Subcutaneous adipose tissue (tissue), 4 donors: ENCODE data around the gene BSX. TPM values are rescaled to one million over a fixed set of nuclear protein-coding genes. Genes with fewer than 3 reads are reported as not detected.

ENCODE experiments used
- total RNA-seq, 4 donors: library from RNA; depleted of rRNA; stranded (reverse); fragments of >200 nt; gene quantifications; one replicate each; pipeline ENCODE4 v1.1.0, GENCODE V29; 2016
- TF ChIP-seq, protein P1 (sequence below): fragments of 450-650 bp; IDR thresholded peaks from one replicate; pipeline ENCODE4 v1.5.1; 2016; ENCODE audit warnings: low read depth, mild to moderate bottlenecking, control low read depth, antibody characterized with exemption, moderate library complexity

BSX gene
- total RNA-seq: not detected

DNA sequence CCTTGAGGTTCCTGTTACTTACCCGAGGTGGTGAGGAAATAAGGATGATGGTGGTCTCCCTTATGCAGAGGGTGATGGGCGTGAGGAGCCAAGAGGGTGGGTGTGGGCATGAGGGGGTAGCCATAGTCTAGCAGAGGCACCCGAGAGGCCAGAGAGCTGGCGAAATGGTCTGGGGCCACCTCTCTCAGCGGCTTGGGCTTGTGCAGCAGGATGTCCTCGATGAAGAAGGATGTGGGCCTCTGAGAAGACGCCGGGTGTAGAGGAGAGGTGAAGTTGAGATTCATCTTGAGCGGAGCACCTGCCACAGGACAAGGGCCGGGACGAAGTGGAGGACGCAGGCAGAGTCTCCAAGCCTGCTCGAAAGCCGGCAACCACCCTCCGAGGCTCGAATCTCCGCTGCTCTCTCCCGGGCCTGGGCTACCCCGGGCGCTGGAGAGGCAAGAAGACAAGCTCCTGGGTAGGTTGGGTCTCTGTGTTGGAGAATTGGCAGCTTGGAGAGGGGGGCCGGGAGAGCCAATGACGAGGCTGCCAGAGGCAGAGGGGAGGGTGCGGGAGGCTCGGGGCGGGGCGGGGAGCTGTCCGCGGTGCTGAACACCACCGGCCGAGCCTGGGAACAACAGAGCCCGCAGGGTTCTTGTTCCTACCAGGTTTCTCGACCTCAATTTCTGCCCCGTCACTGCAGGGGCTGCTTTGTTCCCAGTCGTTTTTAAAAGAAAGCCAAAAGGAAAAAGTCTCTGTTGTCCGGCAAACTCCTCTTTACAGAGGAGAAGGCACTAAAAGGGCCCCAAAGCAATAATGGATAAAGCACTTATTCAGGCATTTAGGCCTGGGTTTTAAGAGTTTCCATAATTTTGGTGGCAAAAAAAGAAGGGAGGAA lies at the start of gene BSX:
Gene BSX (minus strand): TSS at position 447 of the 877 bp plus-strand sequence. CDS start 163 bp downstream, at position 284.
- TF ChIP-seq, protein P1, sequence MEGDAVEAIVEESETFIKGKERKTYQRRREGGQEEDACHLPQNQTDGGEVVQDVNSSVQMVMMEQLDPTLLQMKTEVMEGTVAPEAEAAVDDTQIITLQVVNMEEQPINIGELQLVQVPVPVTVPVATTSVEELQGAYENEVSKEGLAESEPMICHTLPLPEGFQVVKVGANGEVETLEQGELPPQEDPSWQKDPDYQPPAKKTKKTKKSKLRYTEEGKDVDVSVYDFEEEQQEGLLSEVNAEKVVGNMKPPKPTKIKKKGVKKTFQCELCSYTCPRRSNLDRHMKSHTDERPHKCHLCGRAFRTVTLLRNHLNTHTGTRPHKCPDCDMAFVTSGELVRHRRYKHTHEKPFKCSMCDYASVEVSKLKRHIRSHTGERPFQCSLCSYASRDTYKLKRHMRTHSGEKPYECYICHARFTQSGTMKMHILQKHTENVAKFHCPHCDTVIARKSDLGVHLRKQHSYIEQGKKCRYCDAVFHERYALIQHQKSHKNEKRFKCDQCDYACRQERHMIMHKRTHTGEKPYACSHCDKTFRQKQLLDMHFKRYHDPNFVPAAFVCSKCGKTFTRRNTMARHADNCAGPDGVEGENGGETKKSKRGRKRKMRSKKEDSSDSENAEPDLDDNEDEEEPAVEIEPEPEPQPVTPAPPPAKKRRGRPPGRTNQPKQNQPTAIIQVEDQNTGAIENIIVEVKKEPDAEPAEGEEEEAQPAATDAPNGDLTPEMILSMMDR: no peak

DNA sequence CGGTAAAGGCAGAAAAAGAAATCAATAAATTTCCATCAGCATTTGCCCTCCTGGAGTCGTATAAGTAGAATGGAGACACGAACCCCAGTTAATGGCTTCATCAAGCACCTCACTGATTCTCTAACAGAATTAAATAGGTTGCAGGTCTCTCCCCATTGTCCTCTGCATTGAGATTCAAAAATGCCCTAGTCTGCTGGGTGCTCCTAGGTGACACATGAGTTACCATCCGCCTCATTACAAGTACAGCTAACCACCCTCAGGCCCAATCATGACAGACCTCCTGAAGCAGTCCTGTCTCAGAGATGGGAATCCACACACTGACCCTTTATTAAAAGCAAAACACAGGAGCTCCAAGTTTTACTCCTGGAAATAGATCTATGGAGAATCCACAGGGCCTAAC lies 48.9 kb upstream of the BSX start:
- TF ChIP-seq, protein P1: no peak

DNA sequence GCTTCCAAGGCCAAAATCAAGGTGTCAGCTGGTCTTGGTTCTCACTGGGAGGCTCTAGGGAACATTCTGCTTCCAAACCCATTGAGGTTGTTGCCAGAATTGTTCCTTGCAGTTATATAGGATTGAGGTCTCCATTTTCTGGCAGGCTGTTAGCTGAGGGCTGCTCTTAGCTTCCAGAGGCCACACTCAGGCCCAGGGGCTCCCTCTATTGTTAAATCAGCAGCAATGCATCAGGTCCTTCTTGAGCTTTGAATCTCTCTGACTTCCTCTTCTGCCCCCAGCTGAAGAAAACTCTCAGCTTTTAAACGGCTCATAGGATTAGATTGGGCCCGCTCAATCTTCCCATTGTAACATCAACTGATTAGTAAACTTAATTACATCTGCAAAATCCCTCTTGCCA lies 39.3 kb upstream of the BSX start:
- TF ChIP-seq, protein P1: no peak

DNA sequence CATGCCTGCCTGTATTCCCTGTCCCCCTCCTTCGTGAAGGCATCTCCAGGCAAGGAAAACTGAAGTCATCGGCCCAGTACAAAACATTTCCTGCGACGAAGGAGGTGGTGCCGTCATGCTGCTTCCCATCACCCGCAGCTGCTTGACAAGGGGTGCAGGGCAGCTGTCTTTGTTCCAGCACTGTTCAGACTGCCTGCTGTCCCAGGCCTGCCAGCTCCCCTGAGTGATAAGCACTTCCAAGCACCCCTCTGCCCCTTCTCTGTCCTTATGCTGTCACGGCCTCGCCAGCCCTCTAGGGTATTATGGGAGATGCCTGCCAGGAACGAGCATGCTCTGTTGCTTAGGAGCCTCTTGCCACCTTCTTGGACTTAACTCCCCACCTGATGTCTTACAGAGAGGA lies 37.1 kb upstream of the BSX start:
- TF ChIP-seq, protein P1: no peak

DNA sequence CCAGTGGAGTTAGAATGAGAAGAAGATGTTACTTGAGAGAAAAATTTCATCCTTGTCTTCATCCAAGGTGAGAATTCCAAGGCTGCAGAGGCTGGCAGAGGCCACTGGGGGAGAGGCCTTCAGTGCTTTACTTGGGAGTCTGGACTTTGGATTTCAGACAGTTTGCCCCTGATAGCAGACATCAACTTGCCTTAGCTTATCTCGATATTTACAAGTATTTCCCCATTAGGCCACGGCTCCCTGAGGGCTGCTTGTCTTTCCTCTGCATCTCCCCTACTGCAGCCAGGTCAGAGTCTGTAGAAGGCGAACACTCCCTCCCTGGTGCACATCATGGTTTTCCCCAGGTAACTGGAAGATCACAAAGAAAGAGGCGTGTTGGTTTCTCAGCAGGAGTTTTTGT lies 29.9 kb upstream of the BSX start:
- TF ChIP-seq, protein P1: no peak

DNA sequence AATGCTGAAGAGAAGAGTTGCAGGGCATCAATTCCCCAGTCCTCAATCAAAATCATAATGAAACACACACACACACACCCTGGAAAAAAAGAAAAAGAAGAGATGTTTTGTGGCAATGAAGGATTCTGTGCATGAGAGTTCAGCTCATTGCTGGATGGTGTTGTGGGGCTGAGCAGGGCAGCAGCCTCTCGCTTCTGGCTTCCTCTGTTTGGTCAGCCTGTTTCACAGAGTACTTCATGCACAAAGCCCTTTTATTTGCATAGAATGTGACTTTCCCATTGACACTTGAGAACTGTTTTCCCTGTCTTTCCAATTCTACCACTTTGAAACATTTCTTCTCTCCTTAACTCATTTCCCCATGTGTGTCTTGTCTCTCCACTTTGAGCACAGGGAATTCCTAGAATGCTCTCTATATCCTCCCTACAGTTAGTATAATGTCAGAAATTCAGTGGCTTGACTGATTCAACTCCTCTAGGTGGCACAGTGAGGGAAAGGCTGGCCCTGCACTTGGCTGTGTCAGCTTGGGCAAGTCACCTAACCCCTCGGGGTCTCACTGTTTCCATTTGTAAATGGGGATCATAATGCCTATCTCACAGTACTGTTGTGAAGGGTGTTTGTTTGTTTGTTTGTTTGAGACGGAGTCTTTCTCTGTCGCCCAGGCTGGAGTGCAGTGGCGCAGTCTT lies 25.4 kb upstream of the BSX start:
- TF ChIP-seq, protein P1: no peak

DNA sequence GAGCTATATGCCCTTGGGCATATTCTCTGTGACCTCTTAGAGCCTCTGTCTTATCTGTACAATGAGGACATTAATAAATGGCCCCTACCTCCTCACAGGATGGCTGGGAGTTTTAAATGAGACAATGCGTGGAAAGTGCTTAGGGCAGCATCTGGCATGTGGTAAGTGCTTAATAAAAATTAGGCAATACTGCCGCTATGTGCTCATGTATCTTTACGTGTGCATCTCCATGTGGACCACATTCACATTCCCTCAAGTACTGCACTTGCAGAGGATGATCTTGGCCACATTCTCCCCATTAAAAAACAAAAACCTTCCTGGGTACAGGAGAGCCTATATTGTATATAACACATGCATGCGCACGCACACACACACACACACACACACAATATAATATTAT lies 19.1 kb upstream of the BSX start:
- TF ChIP-seq, protein P1: no peak
